HG03432 (cell line): Measurements from ENCODE around the gene TREML2.
"Not testable (repeated sequence)": the region's sequence is repeated elsewhere in the genome, so short reads cannot be mapped to it uniquely, and the experiment has no call there.

ENCODE experiments used
- ATAC-seq: cut with Tn5 transposase; IDR thresholded peaks from one replicate; pipeline ENCODE4 v1.9.1; 2021; ENCODE audit warnings: mild to moderate bottlenecking, moderate library complexity; ENCODE audit not compliant: unreplicated experiment

The TREML2 gene, protein sequence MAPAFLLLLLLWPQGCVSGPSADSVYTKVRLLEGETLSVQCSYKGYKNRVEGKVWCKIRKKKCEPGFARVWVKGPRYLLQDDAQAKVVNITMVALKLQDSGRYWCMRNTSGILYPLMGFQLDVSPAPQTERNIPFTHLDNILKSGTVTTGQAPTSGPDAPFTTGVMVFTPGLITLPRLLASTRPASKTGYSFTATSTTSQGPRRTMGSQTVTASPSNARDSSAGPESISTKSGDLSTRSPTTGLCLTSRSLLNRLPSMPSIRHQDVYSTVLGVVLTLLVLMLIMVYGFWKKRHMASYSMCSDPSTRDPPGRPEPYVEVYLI

DNA sequence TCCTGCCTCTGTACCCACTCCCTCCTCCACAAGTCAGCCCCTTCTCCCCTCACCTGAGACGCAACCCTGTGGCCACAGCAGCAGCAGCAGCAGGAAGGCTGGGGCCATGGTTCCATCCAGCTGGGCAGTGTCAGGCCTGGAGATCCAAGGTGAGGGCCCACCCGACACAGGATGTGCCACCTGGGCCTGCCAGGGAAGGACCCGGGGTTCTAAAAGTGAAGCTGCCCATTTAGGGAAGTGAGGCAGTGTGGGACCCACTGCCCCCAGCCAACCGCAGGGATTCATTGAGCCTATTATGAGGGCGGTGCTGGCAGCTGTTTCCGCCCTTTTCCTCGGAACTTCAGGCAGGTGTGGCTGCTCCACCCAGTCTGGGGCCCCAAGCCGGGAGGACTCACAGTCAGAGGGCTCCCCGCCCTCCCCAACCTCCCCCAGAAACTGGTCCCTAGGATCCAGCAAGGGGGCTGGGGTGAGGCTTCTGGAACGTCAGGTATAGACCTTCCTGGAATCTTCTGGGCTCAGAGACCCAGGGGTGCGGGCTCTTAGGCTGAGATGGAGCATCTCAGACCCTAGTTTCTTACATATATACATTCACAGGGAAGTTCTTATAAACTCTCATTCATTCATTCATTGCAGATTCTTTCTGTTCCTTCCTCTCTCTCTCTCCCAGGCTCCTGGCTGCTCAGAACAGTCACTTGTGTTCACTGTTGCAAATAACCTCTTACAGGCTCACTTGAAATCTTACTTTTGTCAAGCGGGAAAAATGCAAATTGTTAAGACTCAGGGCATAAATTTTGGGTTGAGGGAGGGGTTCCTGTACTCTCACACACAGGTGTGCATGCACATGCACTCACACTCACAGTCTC, at the start of gene TREML2:
TSS of gene TREML2 (minus strand) at position 249 of the 863 bp plus-strand sequence. CDS start at position 108, 141 bp downstream.
- peak; percentile 44 for ATAC-seq

DNA sequence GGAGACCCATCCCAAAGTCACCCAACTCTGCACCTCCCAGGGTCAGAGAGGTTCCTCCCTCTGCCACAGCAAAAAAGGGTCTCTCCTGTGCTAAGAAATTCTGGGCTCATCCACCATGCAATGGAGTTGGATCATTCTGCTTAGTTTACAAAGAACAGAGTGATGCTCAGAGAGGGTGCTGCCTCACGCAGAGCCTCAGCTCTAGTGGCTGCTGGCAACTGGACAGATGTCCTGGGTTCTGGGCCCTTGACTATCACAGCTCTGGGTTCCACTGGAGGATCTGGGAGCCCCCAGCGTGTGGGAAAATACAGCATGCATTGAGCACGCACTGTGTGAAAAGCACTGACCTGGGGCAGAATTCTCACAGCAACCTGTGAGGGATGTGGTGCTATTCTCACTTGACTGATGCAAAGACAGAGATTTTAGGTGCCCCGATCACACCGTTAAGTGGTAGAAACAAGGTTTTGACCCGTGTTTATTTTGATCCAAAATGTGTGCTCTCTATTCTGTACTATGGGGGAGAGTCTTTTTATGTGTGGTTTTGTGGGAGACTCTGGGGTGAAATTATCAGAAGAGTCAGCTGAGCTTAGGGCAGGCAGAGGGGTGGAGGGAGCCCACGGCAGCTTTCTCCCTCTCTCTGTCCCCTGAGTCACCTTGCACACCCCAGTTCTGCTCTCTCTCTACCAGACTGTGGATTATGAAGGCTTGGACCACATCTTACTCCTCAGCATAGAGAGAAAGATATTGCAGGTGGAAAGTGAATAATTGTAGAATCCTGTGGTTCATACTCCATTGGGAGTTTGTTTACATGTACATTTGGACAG, 47.1 kb upstream of the TREML2 start:
- ATAC-seq = no peak

DNA sequence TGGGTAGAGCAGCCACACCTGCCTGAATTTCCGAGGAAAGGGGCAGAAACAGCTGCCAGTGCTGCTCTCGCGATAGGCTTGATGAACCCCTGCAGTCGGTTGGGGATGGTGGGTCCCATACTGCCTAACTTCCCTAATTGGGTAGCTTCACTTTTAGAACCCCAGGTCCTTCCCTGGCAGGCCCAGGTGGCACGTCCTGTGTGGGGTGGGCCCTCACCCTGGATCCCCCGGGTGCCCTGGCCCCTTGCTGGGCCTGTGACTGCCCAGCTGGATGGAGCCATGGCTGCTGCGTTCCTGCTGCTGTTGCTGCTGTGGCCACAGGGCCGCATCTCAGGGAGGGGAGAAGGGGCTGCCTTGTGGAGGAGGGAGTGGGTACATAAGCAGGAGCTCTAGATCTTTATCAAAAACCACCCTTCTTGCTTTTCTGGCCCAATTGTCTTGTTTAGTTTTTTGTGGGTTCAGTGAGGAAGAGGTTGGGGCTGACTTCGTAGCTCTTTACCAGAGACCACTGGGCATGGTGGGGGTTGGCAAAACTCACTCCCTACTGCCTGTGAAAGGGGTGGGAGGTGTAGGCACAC, 46.4 kb upstream of the TREML2 start:
- ATAC-seq = no peak

DNA sequence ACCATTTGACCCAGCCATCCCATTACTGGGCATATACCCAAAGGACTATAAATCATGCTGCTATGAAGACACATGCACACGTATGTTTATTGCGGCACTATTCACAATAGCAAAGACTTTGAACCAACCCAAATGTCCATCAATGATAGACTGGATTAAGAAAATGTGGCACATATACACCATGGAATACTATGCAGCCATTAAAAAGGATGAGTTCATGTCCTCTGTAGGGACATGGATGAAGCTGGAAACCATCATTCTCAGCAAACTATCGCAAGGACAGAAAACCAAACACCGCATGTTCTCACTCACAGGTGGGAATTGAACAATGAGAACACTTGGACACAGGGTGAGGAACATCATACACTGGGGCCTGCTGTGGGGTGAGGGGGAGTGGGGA, 45.6 kb upstream of the TREML2 start:
- not testable (repeated sequence) for ATAC-seq

DNA sequence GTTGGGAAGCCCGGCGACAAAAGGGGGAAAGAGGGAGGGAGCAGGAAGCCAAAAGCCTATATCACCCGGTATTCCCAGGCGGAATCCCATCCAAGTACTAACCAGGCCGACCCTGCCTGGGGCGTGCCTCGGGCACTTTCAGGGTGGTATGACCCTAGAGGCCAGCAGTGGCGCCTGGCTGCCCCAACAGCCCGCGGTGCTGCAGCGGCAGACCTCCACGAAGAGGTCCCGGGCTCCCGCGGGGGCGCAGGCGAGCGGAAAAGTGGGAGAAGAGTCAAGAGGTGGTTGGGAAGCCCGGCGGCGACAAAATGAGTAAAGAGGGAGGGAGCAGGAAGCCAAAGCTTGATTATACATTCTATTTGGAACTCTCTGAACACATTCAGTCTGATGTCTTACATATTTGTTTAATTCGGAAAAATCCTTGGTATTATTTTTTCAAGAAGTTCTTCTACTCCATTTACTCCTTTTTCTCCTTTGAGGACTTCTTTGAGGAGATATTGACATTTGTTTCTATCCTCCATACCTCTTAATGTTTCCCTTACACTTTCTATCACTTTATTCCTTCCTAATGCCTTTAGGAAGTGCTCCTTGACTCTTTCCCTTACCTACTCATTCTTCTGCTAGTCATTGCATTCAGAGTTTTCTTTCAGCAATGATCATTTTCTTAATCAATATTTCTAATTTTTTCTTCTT, 38.7 kb upstream of the TREML2 start:
- ATAC-seq = no peak

DNA sequence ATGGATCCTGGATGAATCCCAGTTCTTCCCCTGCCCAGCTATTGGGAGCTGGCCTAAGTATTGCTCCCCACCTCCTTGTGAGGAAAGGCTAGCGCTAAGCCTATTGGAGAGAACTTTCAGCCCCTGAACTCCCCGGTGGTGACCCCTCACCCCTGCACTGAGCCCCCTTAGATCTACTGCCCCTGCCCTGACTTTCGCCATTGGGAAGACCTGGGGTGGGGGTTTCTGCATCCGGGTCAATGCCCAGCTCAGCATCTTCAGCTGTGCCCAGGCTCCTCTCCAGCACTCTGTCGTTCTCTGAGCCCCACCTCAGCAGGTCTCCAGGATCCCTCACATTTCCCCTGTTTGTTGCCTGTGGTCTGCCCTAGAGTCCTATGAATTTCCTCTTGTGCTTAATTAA, 36.2 kb upstream of the TREML2 start:
- ATAC-seq = no peak

DNA sequence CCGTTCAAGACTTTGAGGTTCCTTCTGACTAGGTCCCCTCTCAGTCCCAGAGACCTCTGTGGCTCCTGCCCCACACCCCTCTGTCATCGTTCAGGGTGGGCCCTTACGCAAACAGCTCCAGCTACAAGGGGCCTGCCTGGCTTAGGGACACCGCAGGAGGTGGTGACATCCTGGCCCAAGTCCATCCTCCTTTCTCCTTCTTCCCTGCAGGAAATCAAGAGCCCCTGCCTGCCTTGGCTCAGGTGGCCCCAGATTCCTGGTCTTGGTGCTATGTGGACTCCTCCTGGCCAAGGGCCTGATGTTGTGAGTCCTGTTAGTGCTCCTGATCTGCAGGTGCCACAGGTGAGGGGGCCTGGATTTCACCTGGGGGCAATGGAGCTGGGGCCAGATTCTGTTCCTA, 35.3 kb upstream of the TREML2 start:
- no peak for ATAC-seq

DNA sequence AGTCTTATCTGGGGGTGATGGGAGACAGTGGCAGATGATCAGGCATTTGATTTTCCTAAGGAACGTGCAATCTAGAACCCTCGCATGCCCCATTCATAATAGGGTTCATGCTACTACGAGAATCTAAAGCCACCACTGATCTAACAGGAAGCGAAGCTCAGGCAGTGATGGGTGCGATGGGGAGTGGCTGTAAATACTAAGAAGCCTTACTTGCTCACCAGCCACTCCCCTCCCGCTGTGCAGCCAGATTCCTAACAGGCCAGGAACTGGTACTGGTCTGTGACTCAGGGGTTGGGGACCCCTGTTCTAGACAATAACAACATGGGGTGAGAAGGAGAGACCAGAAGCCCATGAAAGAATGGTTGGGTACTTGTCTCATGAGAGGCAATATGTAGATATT, 31.7 kb upstream of the TREML2 start:
- ATAC-seq = no peak

DNA sequence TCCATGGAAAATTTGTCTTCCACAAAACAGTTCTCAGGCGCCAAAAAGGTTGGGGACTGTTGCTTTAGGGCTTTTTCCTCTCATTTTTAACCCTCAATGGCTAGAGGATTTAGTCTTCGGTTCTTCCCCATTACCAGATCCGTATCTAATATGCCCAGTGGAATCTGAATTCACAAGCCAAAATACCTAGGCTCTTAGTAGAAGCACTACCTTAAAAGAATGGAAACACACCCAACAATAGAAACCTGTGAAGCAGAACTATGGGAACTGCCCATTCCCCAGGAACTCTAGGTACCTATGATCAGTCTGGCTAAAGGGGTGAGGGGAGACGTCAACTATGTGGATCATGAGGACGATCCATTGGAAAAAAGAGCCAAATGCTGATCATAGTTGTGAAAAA, 30.3 kb upstream of the TREML2 start:
- ATAC-seq = no peak

DNA sequence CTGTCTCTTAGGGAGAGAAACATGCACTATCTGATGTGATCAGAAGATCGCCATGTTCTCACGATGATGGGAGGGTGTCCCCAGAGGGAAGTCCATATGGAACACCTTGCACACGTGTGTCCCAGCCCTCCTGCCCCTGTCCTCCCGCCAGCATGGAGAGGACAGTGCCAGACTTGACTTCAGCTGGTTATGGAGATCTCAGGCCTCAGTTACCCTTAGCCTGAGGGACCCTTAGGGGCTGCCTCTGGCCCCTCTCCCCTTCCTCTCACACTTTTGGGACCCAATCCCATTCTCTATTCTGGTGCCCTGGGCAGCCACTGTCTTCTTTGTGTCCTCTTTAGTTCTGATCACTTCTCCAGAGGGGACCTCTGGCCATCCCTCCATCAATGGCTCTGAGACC, 28.8 kb upstream of the TREML2 start:
- no peak for ATAC-seq

DNA sequence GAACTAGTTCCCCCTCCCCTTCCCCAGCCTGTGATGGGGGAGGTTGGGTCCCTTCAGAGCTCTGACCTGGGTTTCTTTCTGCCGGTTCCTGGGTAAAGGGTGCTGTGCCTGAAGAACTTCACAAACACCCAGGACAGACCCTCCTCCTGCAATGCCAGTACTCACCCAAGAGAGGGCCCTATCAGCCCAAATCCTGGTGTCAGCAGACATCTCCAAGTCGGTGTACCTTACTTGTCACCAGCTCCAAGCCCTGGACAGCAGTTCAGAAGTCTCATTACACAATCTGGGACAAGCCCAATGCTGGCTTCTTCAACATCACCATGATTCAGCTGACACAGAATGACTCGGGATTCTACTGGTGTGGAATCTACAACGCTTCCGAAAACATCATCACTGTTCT, 27.7 kb upstream of the TREML2 start:
- ATAC-seq = no peak

DNA sequence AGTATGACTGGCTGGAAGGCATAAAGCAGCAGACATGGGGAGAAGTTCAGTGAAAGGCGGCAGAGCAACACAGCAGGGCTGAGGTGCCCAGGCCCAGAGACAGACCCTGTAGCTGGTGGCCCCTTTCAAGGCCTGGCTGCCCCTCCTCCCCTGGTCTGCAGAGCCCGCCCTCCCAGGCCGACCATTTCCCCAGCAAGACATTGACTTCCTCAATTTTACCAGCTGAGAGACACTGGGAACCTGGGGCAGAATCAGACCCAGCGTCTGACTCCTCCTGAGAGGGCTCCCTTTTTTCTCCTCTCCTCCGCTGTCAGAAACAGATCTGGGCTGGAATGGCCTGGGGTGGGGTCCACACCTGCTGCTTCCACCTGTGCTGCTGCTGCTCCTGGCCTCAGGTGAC, 27.1 kb upstream of the TREML2 start, which contains the start of gene TREML4:
TSS of gene TREML4 (plus strand) at position 254 of the 400 bp plus-strand sequence. CDS start at position 333, 79 bp downstream.
- ATAC-seq = no peak

DNA sequence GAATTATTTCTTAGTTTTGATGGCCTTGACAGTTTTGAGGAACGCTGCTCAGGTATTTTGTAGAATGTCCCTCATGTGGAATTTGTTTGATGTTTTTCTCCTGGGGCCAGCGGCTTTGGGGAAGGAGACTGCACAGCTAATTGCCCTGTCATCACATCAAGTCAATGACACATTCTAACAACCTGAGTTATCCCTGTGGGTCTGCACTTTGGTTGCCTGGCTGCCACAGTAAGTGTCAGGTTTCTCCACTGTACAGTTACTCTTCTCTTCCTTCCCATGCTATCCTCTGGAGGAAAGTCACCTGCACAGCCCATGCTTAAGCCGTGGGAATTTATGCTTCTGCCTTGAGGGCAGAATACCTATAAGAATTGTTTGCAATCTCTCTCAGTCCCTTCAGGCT, 25.8 kb upstream of the TREML2 start:
- ATAC-seq = no peak

DNA sequence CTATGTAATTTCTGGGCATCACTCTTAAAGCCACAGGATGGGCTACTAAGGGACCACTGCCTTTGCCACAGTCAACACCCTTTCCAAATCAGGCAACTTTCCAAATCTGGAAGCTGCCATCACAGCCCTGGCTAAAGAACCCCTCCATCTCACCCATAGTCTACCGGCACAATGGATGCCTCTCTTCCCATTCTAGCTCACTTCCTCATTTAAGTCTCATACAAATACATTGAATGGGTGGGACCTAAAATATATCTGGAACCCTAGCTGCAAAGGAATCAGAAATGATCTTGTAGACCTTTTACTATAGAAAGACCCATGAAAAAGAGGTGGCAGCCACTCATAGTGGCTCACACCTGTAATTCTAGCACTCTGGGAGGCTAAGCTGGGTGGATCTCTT, 23.9 kb upstream of the TREML2 start:
- ATAC-seq = no peak

DNA sequence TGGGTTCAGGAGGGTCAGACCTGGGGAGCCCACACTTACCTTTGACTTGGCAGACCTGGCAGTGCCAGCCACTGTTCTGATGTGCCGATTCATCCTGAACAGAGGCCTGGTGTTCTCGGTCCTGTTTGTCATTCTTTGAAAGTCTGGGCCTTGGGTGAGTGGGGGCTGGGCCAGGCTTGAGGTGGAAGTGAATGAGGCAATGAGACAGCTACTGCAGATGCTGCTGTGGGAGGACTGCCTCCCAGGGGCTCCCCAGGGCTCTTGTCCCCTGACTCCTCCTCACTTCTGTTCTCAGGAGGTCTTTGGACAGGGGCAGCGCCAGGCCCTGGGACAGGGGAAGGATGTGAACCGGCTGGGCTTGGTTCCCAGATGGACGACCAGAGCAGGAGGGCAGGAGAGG, 21.6 kb upstream of the TREML2 start:
- no peak for ATAC-seq

DNA sequence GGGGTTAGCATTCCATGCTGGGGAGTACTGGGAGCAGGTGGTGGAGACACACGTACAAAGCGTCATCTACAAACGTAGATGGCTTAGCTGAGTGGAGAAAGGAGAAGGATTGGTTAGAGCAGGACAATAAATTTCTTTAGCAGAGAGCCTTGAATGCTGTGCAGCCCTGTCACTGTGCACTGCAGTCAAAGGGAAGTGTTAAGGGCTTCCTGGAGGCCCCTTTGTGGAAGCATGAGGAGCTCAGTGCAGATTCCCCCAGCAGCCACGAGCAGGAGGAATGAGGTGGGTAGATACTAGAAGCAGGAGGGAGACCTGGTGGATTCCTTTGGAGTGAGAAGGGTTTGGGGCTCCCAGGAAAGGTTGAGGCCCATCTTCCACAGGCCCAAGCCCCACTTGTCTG, 21.1 kb upstream of the TREML2 start:
- no peak for ATAC-seq

DNA sequence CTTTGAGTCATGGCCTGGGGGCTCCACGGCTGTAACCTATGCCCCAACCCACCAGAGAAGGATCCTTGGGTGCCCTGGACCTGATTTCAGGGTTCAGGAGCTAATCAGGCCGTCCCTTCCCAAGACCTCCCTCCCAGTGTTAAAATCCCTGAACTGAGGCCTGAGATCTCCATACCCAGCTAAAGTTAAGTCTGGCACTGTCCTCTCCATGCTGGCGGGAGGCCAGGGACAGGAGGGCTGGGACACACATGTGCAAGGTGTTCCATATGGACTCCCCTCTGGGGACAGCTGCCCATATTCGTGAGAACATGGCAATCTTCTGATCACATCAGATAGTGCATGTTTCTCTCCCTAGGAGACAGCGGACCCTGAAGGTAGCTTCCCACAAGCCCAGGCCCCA, 15.7 kb upstream of the TREML2 start:
- ATAC-seq = no peak

DNA sequence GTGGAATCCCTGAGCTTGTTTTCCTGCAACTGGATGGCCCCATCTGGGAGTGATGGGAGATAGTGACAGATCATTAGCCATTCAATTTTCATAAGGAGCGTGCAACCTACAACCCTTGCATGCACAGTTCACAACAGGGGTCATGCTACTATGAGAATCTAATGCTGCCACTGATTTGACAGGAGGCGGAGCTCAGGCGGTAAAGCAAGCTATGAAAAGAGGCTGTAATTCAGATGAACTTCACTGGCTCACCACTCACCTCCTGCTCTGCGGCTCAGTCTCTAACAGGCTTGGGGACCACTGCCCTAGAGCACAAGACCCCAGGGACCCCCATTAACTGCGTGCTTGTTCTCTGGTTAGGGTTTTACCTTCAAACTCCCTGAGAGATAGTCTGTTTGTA, 14.8 kb upstream of the TREML2 start:
- no peak for ATAC-seq

DNA sequence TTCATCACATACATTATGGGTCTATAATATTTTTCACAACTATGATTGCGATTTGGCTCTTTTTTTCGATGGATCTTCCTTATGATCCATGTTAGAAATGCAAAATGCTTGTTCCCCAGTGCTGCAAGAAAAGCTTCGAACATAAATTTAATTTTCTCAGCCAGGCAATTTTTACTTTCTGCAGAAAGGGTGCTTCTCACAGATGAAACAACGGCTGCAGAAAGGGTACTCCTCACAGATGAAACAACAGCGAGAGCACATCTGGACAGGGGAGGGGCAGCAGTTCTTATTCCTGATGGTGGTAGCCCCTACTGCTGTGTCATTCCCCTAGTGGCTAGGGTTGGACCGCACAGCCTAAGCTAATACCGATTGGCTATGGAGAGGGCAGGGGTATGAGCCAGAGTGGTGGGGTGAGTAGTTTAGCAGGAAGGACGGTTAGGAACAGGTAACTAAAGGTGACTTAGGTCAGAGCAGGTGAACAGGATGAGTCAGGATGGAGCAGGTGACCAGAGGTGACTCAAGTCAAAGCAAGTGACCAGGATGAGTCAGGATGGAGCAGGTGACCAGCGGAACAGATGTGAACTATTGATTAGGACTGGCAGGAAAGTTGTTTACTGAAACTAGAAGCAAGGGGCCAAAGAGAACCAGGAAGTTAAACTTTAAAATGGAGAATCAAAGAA, 13.8 kb upstream of the TREML2 start:
- ATAC-seq = no peak
